BE2C (cell line): ENCODE data around the gene MTHFD2.
A peak's percentile ranks its signal among the peaks of the same experiment; 100 is the strongest.

Source experiments
- DNase-seq: peaks from one replicate; pipeline ENCODE4 v3.0.0-alpha.2; 2020
- H3K27me3 ChIP-seq: fragments of 250-450 bp; sonication (Bioruptor Pico); 2 replicates; pipeline ENCODE4 v1.5.1; 2020; ENCODE audit warnings: mild to moderate bottlenecking
- H3K36me3 ChIP-seq: fragments of 250-450 bp; sonication (Bioruptor Pico); 2 replicates; pipeline ENCODE4 v1.5.1; 2020; ENCODE audit warnings: mild to moderate bottlenecking
- H3K4me1 ChIP-seq: fragments of 250-450 bp; sonication (Bioruptor Pico); 2 replicates; pipeline ENCODE4 v1.5.1; 2020
- H3K4me3 ChIP-seq: 2 replicates; pipeline ENCODE4 v1.5.1; 2011; ENCODE audit warnings: low read depth, low read length
- H3K9me3 ChIP-seq: fragments of 250-450 bp; sonication (Bioruptor Pico); 2 replicates; pipeline ENCODE4 v1.5.1; 2020
- TF ChIP-seq, protein P1 (sequence below): IDR thresholded peaks from 2 replicates; pipeline ENCODE4 v1.5.1; 2012; ENCODE audit warnings: mild to moderate bottlenecking, low read depth, low read length

The MTHFD2 gene

DNA sequence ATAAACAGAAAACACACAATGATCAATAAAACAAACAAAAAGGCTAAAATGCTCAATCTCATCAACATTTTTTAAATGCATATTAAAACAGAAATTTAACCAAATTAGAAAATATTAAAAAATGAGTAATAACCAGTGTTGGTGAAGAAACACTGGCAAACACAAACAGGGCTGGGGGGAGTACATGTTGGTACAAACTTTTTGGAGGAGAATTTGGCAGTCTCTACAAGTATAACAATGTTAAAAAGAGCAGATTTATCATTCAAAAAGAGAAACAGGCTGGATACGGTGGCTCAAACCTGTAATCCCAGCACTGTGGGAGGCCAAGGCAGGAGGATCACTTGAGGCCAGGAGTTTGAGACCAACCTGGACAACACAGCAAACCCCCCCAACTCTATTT, 33.7 kb upstream of the MTHFD2 start:
- TF ChIP-seq, protein P1, sequence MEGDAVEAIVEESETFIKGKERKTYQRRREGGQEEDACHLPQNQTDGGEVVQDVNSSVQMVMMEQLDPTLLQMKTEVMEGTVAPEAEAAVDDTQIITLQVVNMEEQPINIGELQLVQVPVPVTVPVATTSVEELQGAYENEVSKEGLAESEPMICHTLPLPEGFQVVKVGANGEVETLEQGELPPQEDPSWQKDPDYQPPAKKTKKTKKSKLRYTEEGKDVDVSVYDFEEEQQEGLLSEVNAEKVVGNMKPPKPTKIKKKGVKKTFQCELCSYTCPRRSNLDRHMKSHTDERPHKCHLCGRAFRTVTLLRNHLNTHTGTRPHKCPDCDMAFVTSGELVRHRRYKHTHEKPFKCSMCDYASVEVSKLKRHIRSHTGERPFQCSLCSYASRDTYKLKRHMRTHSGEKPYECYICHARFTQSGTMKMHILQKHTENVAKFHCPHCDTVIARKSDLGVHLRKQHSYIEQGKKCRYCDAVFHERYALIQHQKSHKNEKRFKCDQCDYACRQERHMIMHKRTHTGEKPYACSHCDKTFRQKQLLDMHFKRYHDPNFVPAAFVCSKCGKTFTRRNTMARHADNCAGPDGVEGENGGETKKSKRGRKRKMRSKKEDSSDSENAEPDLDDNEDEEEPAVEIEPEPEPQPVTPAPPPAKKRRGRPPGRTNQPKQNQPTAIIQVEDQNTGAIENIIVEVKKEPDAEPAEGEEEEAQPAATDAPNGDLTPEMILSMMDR, result no peak
- peaks cover 4% of the 10 kb centered on the region for H3K36me3 ChIP-seq

GRCh38 chr2:74168739-74169138, 29.7 kb upstream of the MTHFD2 start:
- TF ChIP-seq, protein P1, result no peak
- Histone ChIP-seq H3K9me3 (no peaks in the 10 kb centered on the region), H3K4me3 (no peak overlapping the region), H3K4me1 (no peaks in the 10 kb centered on the region), H3K27me3 (no peaks in the 10 kb centered on the region), H3K36me3 (peaks cover 4% of the 10 kb centered on the region)
- DNase-seq, result no peak

More for the DNA sequence above, 33.7 kb upstream of the MTHFD2 start:
- Histone ChIP-seq H3K9me3 (no peaks in the 10 kb centered on the region), H3K4me3 (no peak overlapping the region), H3K27me3 (no peaks in the 10 kb centered on the region), H3K4me1 (no peaks in the 10 kb centered on the region)
- no peak for DNase-seq

- TF ChIP-seq, protein P1, result no peak
- Histone ChIP-seq H3K27me3 (no peaks in the 10 kb centered on the region), H3K9me3 (no peaks in the 10 kb centered on the region), H3K4me1 (no peaks in the 10 kb centered on the region), H3K4me3 (no peak overlapping the region), H3K36me3 (no peaks in the 10 kb centered on the region)
- DNase-seq, result no peak
Observed at GRCh38 chr2:74174909-74175308, 23.5 kb upstream of the MTHFD2 start.

GRCh38 chr2:74177696-74178095, 20.7 kb upstream of the MTHFD2 start:
- Histone ChIP-seq H3K4me1 (no peaks in the 10 kb centered on the region), H3K9me3 (no peaks in the 10 kb centered on the region), H3K4me3 (peak overlapping the region; percentile 80), H3K27me3 (no peaks in the 10 kb centered on the region), H3K36me3 (no peaks in the 10 kb centered on the region)
- no peak for DNase-seq
- TF ChIP-seq, protein P1, result no peak

GRCh38 chr2:74178211-74179062, 20.0 kb upstream of the MTHFD2 start, which contains the start of gene MOB1A:
Gene MOB1A, minus strand, starts transcription at chr2:74178879. Its CDS starts 205 bp downstream, at chr2:74178674.
- Histone ChIP-seq H3K4me1 (no peaks in the 10 kb centered on the region), H3K9me3 (no peaks in the 10 kb centered on the region), H3K4me3 (peak within 1 kb of the TSS; percentile 80), H3K36me3 (no peaks in the 10 kb centered on the region), H3K27me3 (no peaks in the 10 kb centered on the region)
- peak; percentile 95 for DNase-seq
- TF ChIP-seq, protein P1, result no peak
